Stimulated activated CD4-positive, alpha-beta T cell treated with anti-CD3 and anti-CD28 coated beads, TNF-alpha, amount 100 ng/mL, for 24 hours (primary cell): ENCODE data around the gene NUP210L.
"Not testable (repeated sequence)": the region's sequence is repeated elsewhere in the genome, so short reads cannot be mapped to it uniquely, and the experiment has no call there.

Experiments
- DNase-seq, 3 experiments: peaks; one replicate each; pipeline ENCODE4 v3.0.0-alpha.2; 2020; ENCODE audit warnings: low read depth in 3 of 3

Gene NUP210L

GRCh38 chr1:154097873-154098272, 57.0 kb downstream of the NUP210L start:
- no peak for DNase-seq

GRCh38 chr1:154095456-154096060, 59.3 kb downstream of the NUP210L start:
- DNase-seq = no peak

- no peak for DNase-seq
These were observed 60.5 kb downstream of the NUP210L start for GRCh38 chr1:154094411-154094810.

- no peak for DNase-seq
These were observed 61.2 kb downstream of the NUP210L start for GRCh38 chr1:154093699-154094098.

GRCh38 chr1:154091706-154092105, 63.2 kb downstream of the NUP210L start:
- no peak for DNase-seq

- DNase-seq = no peak
These were observed 67.3 kb downstream of the NUP210L start for GRCh38 chr1:154087574-154087973.

GRCh38 chr1:154083057-154083456, 71.8 kb downstream of the NUP210L start:
- not testable (repeated sequence) for DNase-seq

- no peak for DNase-seq
These were observed 73.3 kb downstream of the NUP210L start for GRCh38 chr1:154081386-154082126.

- no peak for DNase-seq
These were observed 78.5 kb downstream of the NUP210L start for GRCh38 chr1:154076413-154076812.

GRCh38 chr1:154075746-154076145, 79.1 kb downstream of the NUP210L start:
- no peak for DNase-seq

- no peak for DNase-seq
These were observed 92.6 kb downstream of the NUP210L start for GRCh38 chr1:154062309-154062708.

GRCh38 chr1:154047436-154047835, 107.4 kb downstream of the NUP210L start:
- DNase-seq = not testable (repeated sequence)

- DNase-seq = not testable (repeated sequence)
These were observed 121.2 kb downstream of the NUP210L start for GRCh38 chr1:154033697-154034096.

- DNase-seq = no peak
These were observed 134.9 kb downstream of the NUP210L start for GRCh38 chr1:154019940-154020339.

- DNase-seq = no peak
These were observed 135.6 kb downstream of the NUP210L start for GRCh38 chr1:154019269-154019668.

GRCh38 chr1:154014154-154014907, 140.5 kb downstream of the NUP210L start:
- DNase-seq = no peak

GRCh38 chr1:154012543-154012942, 142.3 kb downstream of the NUP210L start:
- not testable (repeated sequence) for DNase-seq

GRCh38 chr1:154012129-154012528, 142.7 kb downstream of the NUP210L start:
- no peak for DNase-seq

GRCh38 chr1:154006136-154006535, 148.7 kb downstream of the NUP210L start:
- no peak for DNase-seq

- no peak for DNase-seq
These were observed 154.5 kb downstream of the NUP210L start for GRCh38 chr1:154000420-154000819.

- not testable (repeated sequence) for DNase-seq
These were observed 158.0 kb downstream of the NUP210L start for GRCh38 chr1:153996882-153997281.

- no peak for DNase-seq
These were observed 159.2 kb downstream of the NUP210L start for GRCh38 chr1:153995640-153996039.

- DNase-seq = no peak
These were observed 159.7 kb downstream of the NUP210L start for GRCh38 chr1:153995202-153995601.
